Measurements from ENCODE around the gene GEMIN7.

GEMIN7 gene

DNA sequence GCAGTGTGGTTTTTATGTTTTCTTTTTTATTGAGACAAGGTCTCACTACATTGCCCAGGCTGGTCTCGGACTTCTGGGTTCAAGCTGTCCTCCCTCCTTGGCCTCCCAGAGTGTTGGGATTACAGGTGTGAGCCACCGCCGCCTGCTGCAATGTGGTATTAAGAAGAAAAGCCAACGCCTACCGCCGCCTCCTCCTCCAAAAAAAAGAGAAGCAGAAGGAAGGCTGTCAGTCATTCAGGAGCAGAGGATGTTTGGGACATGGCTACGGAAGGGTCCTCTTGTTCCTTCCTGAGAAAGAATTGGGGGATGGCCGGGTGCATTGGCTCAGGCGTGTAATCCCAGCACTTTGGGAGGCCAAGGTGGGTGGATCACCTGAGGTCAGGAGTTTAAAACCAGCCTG lies 15.1 kb downstream of the GEMIN7 start:
- no peak overlapping the region; the same call in 1 of the 2 replicates for H3K27ac ChIP-seq (ENCODE audit: low read length)

DNA sequence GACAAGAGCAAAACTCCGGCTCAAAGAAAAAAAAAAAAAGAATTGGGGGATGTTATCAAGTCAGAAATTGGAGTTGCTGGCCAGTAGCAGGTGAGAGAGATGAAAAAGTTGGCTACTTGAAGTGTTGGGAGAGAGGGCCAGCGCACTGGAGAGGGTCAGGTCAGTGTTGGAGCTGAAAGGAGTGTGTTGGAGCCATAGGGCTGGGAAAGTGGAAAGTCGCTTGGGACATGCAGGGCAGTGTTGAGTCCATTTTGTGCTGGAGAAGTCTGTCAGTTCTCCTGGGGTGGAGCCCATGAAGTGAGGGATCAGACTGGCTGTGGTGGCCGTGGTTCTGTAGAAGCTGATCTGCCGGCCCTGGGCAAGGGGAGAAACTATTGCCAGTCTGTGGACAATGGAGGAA lies 15.6 kb downstream of the GEMIN7 start:
- H3K4me2 ChIP-seq (ENCODE audit: low read depth, low read length) = peak overlapping the region; percentile 98
- TF ChIP-seq EZH2phosphoT487 (IDR thresholded peaks at IDR 0.05; ENCODE audit: low read length) = no peak
- H3K9me2 ChIP-seq (replicated peaks; ENCODE audit: insufficient read depth, low read length) = no peaks in the 10 kb centered on the region
- H3F3A ChIP-seq (ENCODE audit: insufficient read depth, low read length) = peaks cover 26% of the 10 kb centered on the region
- H3K4me1 ChIP-seq (ENCODE audit: low read length) = peaks cover 10% of the 10 kb centered on the region
- peaks cover 7% of the 10 kb centered on the region; the same call in 1 of the 2 replicates for H4K20me1 ChIP-seq (ENCODE audit: insufficient read depth, low read length)
- no peak for DNase-seq
- no peaks in the 10 kb centered on the region for H3K27me3 ChIP-seq (replicated peaks; ENCODE audit: insufficient read depth, low read length)
- peaks cover 72% of the 10 kb centered on the region for H3K79me2 ChIP-seq (ENCODE audit: low read length)
- H3K9ac ChIP-seq (ENCODE audit: low read length) = no peak overlapping the region
- peak overlapping the region; percentile 16; the same call in 1 of the 2 replicates for H3K4me3 ChIP-seq (ENCODE audit: low read length)
- no peaks in the 10 kb centered on the region for H3K9me3 ChIP-seq (replicated peaks; ENCODE audit: insufficient read depth, low read length)
- H3K27ac ChIP-seq (ENCODE audit: low read length) = no peak overlapping the region
- no peak overlapping the region for H2AFZ ChIP-seq (ENCODE audit: low read length)
- 0 out of 2 replicates have a peak, but pooled peaks cover 3% of the 10 kb centered on the region for H3K36me3 ChIP-seq (replicated peaks; ENCODE audit: insufficient read depth, low read length)

More for the DNA sequence above, 15.1 kb downstream of the GEMIN7 start:
- TF ChIP-seq, protein P1, sequence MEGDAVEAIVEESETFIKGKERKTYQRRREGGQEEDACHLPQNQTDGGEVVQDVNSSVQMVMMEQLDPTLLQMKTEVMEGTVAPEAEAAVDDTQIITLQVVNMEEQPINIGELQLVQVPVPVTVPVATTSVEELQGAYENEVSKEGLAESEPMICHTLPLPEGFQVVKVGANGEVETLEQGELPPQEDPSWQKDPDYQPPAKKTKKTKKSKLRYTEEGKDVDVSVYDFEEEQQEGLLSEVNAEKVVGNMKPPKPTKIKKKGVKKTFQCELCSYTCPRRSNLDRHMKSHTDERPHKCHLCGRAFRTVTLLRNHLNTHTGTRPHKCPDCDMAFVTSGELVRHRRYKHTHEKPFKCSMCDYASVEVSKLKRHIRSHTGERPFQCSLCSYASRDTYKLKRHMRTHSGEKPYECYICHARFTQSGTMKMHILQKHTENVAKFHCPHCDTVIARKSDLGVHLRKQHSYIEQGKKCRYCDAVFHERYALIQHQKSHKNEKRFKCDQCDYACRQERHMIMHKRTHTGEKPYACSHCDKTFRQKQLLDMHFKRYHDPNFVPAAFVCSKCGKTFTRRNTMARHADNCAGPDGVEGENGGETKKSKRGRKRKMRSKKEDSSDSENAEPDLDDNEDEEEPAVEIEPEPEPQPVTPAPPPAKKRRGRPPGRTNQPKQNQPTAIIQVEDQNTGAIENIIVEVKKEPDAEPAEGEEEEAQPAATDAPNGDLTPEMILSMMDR (IDR thresholded peaks at IDR 0.05; ENCODE audit: low read length) = no peak
- TF ChIP-seq EZH2 (optimal IDR thresholded peaks at IDR 0.05; ENCODE audit: low read depth, low read length) (no peak), EZH2phosphoT487 (IDR thresholded peaks at IDR 0.05; ENCODE audit: low read length) (no peak)
- Histone ChIP-seq H3K4me1 (ENCODE audit: low read length) (peaks cover 10% of the 10 kb centered on the region), H3F3A (ENCODE audit: insufficient read depth, low read length) (peaks cover 26% of the 10 kb centered on the region), H3K4me3 (ENCODE audit: low read length) (peak overlapping the region; percentile 89), H3K79me2 (ENCODE audit: low read length) (peaks cover 66% of the 10 kb centered on the region), H4K20me1 (ENCODE audit: insufficient read depth, low read length) (peaks cover 2% of the 10 kb centered on the region; the same call in 1 of the 2 replicates), H3K9me3 (replicated peaks; ENCODE audit: insufficient read depth, low read length) (no peaks in the 10 kb centered on the region), H3K36me3 (replicated peaks; ENCODE audit: insufficient read depth, low read length) (0 out of 2 replicates have a peak, but pooled peaks cover 3% of the 10 kb centered on the region), H3K9me2 (replicated peaks; ENCODE audit: insufficient read depth, low read length) (no peaks in the 10 kb centered on the region), H2AFZ (ENCODE audit: low read length) (no peak overlapping the region), H3K4me2 (ENCODE audit: low read depth, low read length) (peak overlapping the region; percentile 98), H3K27me3 (replicated peaks; ENCODE audit: insufficient read depth, low read length) (no peaks in the 10 kb centered on the region), H3K9ac (ENCODE audit: low read length) (peak overlapping the region; percentile 99)
- no peak for DNase-seq

DNA sequence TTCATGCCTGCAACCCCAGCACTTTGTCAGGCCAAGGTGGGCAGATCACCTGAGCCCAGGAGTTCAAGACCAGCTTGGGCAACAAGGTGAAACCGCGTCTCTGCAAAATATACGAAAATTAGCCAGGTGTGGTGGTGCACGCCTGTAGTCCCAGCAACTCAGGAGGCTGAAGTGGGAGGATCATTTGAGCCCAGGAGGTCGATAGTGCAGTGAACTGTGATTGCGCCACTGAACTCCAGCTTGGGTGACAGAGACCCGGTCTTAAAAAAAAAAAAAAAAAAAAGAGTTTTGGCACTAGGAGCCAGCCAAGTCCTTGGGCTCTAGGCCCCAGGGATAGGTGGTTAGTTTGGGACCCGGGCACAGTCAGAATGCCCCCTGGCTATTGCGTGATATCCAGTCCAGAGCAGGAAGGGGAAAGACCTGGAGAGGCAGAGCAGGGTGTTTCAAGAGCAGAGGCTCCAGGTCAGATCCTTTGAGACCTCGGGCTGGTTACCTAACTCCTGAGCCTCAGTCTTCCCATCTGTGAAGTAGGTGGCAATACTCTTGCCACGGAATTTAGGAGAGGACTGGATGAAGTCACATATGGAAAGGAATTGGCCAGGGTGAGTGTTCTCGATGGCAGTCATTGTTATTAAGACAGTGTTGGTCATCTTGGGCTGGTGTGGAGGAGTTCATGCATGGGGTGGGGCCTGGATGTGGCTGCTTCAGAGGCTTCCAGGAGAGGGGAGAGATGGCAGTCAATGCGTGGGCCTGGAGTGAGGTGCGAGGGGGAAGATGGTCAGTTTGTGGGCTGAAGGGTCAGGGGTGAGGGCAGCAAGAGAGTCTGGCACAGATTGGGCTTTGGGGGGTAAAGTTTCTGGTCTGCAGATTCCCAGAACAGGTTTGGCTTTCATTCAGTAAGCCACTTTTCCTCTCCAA lies 16.7 kb downstream of the GEMIN7 start:
- Histone ChIP-seq H3F3A (ENCODE audit: insufficient read depth, low read length) (peaks cover 21% of the 10 kb centered on the region), H2AFZ (ENCODE audit: low read length) (no peak overlapping the region), H3K9me2 (replicated peaks; ENCODE audit: insufficient read depth, low read length) (no peaks in the 10 kb centered on the region), H4K20me1 (ENCODE audit: insufficient read depth, low read length) (peaks cover 12% of the 10 kb centered on the region; the same call in 1 of the 2 replicates), H3K4me1 (ENCODE audit: low read length) (peaks cover 10% of the 10 kb centered on the region), H3K9ac (ENCODE audit: low read length) (no peak overlapping the region), H3K27ac (ENCODE audit: low read length) (no peak overlapping the region), H3K27me3 (replicated peaks; ENCODE audit: insufficient read depth, low read length) (no peaks in the 10 kb centered on the region), H3K9me3 (replicated peaks; ENCODE audit: insufficient read depth, low read length) (no peaks in the 10 kb centered on the region), H3K79me2 (ENCODE audit: low read length) (peaks cover 79% of the 10 kb centered on the region), H3K36me3 (replicated peaks; ENCODE audit: insufficient read depth, low read length) (0 out of 2 replicates have a peak, but pooled peaks cover 3% of the 10 kb centered on the region), H3K4me2 (ENCODE audit: low read depth, low read length) (no peak overlapping the region), H3K4me3 (ENCODE audit: low read length) (no peak overlapping the region)
- no peak for TF ChIP-seq EZH2phosphoT487 (IDR thresholded peaks at IDR 0.05; ENCODE audit: low read length)
- DNase-seq = no peak

DNA sequence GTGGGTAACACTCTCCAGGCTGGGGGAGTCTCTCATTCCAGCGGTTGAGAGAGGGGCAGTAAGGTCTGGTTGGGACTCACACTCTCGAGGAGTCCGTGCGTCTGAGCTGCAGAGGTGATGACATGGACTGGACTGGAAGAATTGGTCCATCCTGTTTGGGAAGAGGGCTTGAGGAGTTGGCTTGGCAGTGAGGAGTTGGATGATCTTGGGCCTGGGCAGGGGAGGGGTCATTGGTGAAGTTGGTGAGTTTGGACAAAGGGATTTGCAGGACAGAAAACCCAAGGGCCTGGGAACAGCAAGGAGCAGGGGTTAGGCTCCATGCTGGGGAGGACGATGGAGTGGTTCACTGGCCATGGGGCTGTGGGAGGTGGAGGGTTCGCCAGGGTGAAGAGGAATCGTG lies 17.6 kb downstream of the GEMIN7 start:
- Histone ChIP-seq H3F3A (ENCODE audit: insufficient read depth, low read length) (peaks cover 17% of the 10 kb centered on the region), H2AFZ (ENCODE audit: low read length) (no peak overlapping the region), H3K27ac (ENCODE audit: low read length) (no peak overlapping the region), H3K9ac (ENCODE audit: low read length) (no peak overlapping the region), H3K4me3 (ENCODE audit: low read length) (no peak overlapping the region), H3K79me2 (ENCODE audit: low read length) (peaks cover 88% of the 10 kb centered on the region), H3K36me3 (replicated peaks; ENCODE audit: insufficient read depth, low read length) (no peaks in the 10 kb centered on the region), H3K27me3 (replicated peaks; ENCODE audit: insufficient read depth, low read length) (no peaks in the 10 kb centered on the region), H4K20me1 (ENCODE audit: insufficient read depth, low read length) (peaks cover 12% of the 10 kb centered on the region; the same call in 1 of the 2 replicates), H3K9me3 (replicated peaks; ENCODE audit: insufficient read depth, low read length) (no peaks in the 10 kb centered on the region), H3K4me1 (ENCODE audit: low read length) (peaks cover 6% of the 10 kb centered on the region), H3K4me2 (ENCODE audit: low read depth, low read length) (no peak overlapping the region), H3K9me2 (replicated peaks; ENCODE audit: insufficient read depth, low read length) (no peaks in the 10 kb centered on the region)
- TF ChIP-seq, protein P1 (IDR thresholded peaks at IDR 0.05; ENCODE audit: low read length) = no peak
- TF ChIP-seq EZH2phosphoT487 (IDR thresholded peaks at IDR 0.05; ENCODE audit: low read length) = no peak
- no peak for DNase-seq

Measured in MM.1S (cell line).